K562 (cell line): ENCODE measurements around the gene FBXO28.

Experiments used
- CREB1 ChIP-seq, 2 experiments: sonication (generic) in 1 of 2; formaldehyde crosslinking in 1 of 2; IDR thresholded peaks; 2 replicates each; pipeline versions ENCODE4 v1.6.1 to v1.8.0; 2012 to 2022; ENCODE audit warnings: inconsistent platforms in 1 of 2, mild to moderate bottlenecking in 1 of 2, missing genetic modification reagents in 1 of 2, moderate library complexity in 1 of 2
- SMC3 ChIP-seq: conservative IDR thresholded peaks from 2 replicates; pipeline ENCODE4 v1.6.1; 2011; ENCODE audit warnings: low read depth, low read length, improper control_type of control experiment; ENCODE audit not compliant: insufficient read depth
- TF ChIP-seq, protein P1 (sequence below), 3 experiments: IDR thresholded peaks in 2 of 3; conservative IDR thresholded peaks in 1 of 3; 2 replicates each; pipeline ENCODE4 v1.5.1; 2011 to 2012; ENCODE audit warnings: low read length in 3 of 3, mild to moderate bottlenecking in 3 of 3, control low read depth in 2 of 3, improper control_type of control experiment in 1 of 3, inconsistent platforms in 1 of 3, low read depth in 1 of 3, mixed read lengths in 1 of 3, moderate library complexity in 1 of 3; ENCODE audit not compliant: insufficient read depth in 2 of 3

GRCh38 chr1:224092601-224093000 lies 21.3 kb upstream of the FBXO28 start:
- TF ChIP-seq SMC3 (no peak), CREB1 (IDR thresholded peaks at IDR 0.05) (no peak), CREB1 (CRISPR knock-in tag; IDR thresholded peaks at IDR 0.05) (no peak)
- TF ChIP-seq, protein P1, sequence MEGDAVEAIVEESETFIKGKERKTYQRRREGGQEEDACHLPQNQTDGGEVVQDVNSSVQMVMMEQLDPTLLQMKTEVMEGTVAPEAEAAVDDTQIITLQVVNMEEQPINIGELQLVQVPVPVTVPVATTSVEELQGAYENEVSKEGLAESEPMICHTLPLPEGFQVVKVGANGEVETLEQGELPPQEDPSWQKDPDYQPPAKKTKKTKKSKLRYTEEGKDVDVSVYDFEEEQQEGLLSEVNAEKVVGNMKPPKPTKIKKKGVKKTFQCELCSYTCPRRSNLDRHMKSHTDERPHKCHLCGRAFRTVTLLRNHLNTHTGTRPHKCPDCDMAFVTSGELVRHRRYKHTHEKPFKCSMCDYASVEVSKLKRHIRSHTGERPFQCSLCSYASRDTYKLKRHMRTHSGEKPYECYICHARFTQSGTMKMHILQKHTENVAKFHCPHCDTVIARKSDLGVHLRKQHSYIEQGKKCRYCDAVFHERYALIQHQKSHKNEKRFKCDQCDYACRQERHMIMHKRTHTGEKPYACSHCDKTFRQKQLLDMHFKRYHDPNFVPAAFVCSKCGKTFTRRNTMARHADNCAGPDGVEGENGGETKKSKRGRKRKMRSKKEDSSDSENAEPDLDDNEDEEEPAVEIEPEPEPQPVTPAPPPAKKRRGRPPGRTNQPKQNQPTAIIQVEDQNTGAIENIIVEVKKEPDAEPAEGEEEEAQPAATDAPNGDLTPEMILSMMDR (IDR thresholded peaks at IDR 0.05 in 2 of 3, conservative IDR thresholded peaks at IDR 0.05 in 1 of 3; ENCODE audit: insufficient read depth in 2 of 3, low read depth in 1 of 3, low read length in 3 of 3), result no peak
